ENCODE measurements around the gene KIAA1614. TPM values are rescaled to one million over a fixed set of nuclear protein-coding genes. Genes with fewer than 3 reads are reported as not detected.

Gene KIAA1614
- total RNA-seq, 3 donors from 2014 or later, result 2.3 to 9.1 (median 4.3) TPM

DNA sequence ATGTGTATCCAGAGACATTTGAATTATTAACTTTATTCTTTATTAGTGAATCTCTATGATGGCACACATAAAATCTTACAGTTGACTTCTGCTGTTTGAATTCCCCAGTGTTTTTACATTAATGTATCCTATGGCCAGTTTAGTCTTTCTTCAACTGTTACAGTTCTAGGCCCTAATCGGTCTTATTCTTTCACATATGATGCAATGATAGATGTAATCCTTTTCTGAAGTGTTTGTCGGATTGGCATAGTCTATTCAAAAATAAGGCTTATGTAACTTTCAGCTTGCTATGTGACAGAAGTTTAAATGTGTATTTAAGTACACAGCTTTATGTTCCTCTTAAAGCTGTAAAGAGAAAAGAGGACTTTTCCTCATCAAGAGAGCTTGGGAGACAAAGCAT is 26.4 kb upstream of the KIAA1614 start:
- intact Hi-C loops (cut with DNase I; ENCODE audit: low total_unique reads), result no loop called here
- TF ChIP-seq POLR2A (IDR thresholded peaks at IDR 0.05), result no peak
- no peak for TF ChIP-seq CTCF (IDR thresholded peaks at IDR 0.05)
- no peak for TF ChIP-seq POLR2AphosphoS5 (IDR thresholded peaks at IDR 0.05)
- H3K9me3 ChIP-seq, result no peaks in the 10 kb centered on the region

DNA sequence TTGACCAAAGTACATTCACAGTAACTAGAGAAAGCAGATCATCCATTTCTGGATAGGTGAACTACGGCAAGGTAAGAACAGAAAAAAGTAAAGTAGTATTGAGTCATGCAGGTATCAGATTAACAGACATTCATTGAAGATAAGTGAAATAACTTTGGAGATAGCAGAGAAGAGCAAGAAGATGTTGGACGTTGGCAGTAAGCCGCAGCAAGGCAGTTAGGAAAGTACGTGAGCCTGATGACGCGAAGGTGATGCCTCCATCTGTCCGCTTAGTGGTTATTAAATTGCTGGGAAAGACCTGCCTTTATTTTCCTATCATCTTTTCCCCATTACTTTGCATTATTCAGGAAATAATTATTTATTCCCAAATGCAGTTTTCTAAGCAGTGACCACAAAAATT is 24.9 kb upstream of the KIAA1614 start:
- intact Hi-C loops (cut with DNase I; ENCODE audit: low total_unique reads), result no loop called here

More for the DNA sequence above, 26.4 kb upstream of the KIAA1614 start:
- H3K4me3 ChIP-seq, result no peak overlapping the region
- H3K4me1 ChIP-seq, result no peaks in the 10 kb centered on the region
- no peak for DNase-seq (ENCODE audit: low spot score in 2 of 2)
- no peaks in the 10 kb centered on the region for H3K27me3 ChIP-seq
- H3K27ac ChIP-seq, result no peak overlapping the region
- no peaks in the 10 kb centered on the region for H3K36me3 ChIP-seq

DNA sequence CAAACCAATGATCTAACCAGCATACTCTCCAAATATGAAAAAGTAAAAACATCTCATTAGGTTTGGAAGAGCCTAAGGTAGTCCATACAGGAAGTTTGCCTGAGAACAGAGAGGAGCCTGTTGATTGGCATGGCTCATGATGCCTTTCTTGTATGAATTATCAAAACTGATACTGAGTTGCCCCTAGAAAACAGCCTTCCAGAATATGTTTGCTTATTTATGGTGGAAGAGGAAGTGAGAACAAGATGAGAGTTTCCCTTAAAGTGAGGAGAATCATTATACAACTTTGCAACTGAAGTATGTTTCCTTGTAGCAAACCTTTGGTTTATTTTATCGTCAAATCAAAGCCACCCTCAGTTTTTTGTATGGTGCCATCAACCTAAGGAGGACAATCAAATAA is 23.8 kb upstream of the KIAA1614 start:
- H3K27me3 ChIP-seq, result no peaks in the 10 kb centered on the region
- no peak for DNase-seq (ENCODE audit: low spot score in 2 of 2)
- intact Hi-C loops (cut with DNase I; ENCODE audit: low total_unique reads), result no loop called here
- TF ChIP-seq CTCF (IDR thresholded peaks at IDR 0.05), result no peak
- TF ChIP-seq POLR2AphosphoS5 (IDR thresholded peaks at IDR 0.05), result no peak
- TF ChIP-seq POLR2A (IDR thresholded peaks at IDR 0.05), result no peak
- no peak overlapping the region for H3K27ac ChIP-seq
- no peaks in the 10 kb centered on the region for H3K36me3 ChIP-seq
- no peak overlapping the region for H3K4me3 ChIP-seq
- no peaks in the 10 kb centered on the region for H3K9me3 ChIP-seq
- H3K4me1 ChIP-seq, result no peaks in the 10 kb centered on the region

More for the DNA sequence above, 24.9 kb upstream of the KIAA1614 start:
- no peaks in the 10 kb centered on the region for H3K4me1 ChIP-seq
- no peak overlapping the region for H3K27ac ChIP-seq
- no peak overlapping the region for H3K4me3 ChIP-seq
- TF ChIP-seq CTCF (IDR thresholded peaks at IDR 0.05), result no peak
- no peak for TF ChIP-seq POLR2A (IDR thresholded peaks at IDR 0.05)
- TF ChIP-seq POLR2AphosphoS5 (IDR thresholded peaks at IDR 0.05), result no peak
- H3K9me3 ChIP-seq, result no peaks in the 10 kb centered on the region
- H3K36me3 ChIP-seq, result no peaks in the 10 kb centered on the region
- H3K27me3 ChIP-seq, result no peaks in the 10 kb centered on the region
- DNase-seq (ENCODE audit: low spot score in 2 of 2), result no peak

- DNase-seq (ENCODE audit: low spot score in 2 of 2), result no peak
- H3K4me3 ChIP-seq, result no peak overlapping the region
- TF ChIP-seq POLR2AphosphoS5 (IDR thresholded peaks at IDR 0.05) (no peak), CTCF (IDR thresholded peaks at IDR 0.05) (no peak), POLR2A (IDR thresholded peaks at IDR 0.05) (no peak)
Measured at GRCh38 chr1:180889325-180889724, 23.4 kb upstream of the KIAA1614 start.

DNA sequence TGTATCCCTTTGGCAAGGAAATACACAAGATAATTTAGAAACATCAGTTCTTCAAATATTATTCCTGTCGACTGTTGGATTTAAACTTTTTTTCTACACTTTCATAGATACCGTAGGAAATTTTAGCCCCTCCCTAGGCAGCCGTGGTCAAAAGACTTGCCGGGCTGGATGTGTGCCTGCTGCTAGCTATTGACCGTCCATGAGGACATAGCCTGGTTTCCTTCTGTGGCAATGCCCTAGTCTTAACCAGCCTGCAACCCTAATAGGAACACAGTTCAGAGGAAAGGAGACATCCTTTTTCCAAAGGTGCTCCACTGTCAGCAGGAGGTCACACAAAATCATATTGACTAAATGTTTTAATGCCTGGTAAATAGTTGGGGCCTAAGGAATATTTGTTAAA is 20.4 kb upstream of the KIAA1614 start:
- Histone ChIP-seq H3K27ac (no peak overlapping the region), H3K9me3 (no peaks in the 10 kb centered on the region), H3K36me3 (no peaks in the 10 kb centered on the region), H3K27me3 (no peaks in the 10 kb centered on the region), H3K4me3 (no peak overlapping the region), H3K4me1 (no peaks in the 10 kb centered on the region)
- no peak for TF ChIP-seq CTCF (IDR thresholded peaks at IDR 0.05)
- TF ChIP-seq POLR2AphosphoS5 (IDR thresholded peaks at IDR 0.05), result no peak
- TF ChIP-seq POLR2A (IDR thresholded peaks at IDR 0.05), result no peak
- intact Hi-C loops (cut with DNase I; ENCODE audit: low total_unique reads), result no loop called here
- no peak for DNase-seq (ENCODE audit: low spot score in 2 of 2)

More at GRCh38 chr1:180889325-180889724, 23.4 kb upstream of the KIAA1614 start:
- Histone ChIP-seq H3K36me3 (no peaks in the 10 kb centered on the region), H3K27me3 (no peaks in the 10 kb centered on the region), H3K4me1 (no peaks in the 10 kb centered on the region), H3K9me3 (no peaks in the 10 kb centered on the region), H3K27ac (no peak overlapping the region)
- intact Hi-C loops (cut with DNase I; ENCODE audit: low total_unique reads), result no loop called here

Measured in breast epithelium (tissue), 4 donors.